Brain microvascular endothelial cell (primary cell): ENCODE measurements around the gene TMEM213.

Experiments used
- DNase-seq: peaks from one replicate; pipeline ENCODE4 v3.0.0-alpha.2; 2020
- H3K27ac ChIP-seq: fragments of 250-450 bp; sonication (Bioruptor Pico); 2 replicates; pipeline ENCODE4 v1.5.1; 2020; ENCODE audit warnings: mild to moderate bottlenecking, moderate library complexity
- H3K27me3 ChIP-seq: fragments of 250-450 bp; sonication (Bioruptor Pico); replicated peaks from 2 replicates; pipeline ENCODE4 v1.5.1; 2020; ENCODE audit warnings: mild to moderate bottlenecking
- H3K36me3 ChIP-seq: fragments of 250-450 bp; sonication (Bioruptor Pico); replicated peaks from 2 replicates; pipeline ENCODE4 v1.5.1; 2020; ENCODE audit warnings: mild to moderate bottlenecking
- H3K4me3 ChIP-seq: 2 replicates; pipeline ENCODE4 v1.5.1; 2011; ENCODE audit warnings: low read depth, mild to moderate bottlenecking, control low read depth, low read length, moderate library complexity
- CTCF ChIP-seq: IDR thresholded peaks from 2 replicates; pipeline ENCODE4 v1.5.1; 2011; ENCODE audit warnings: low read depth, mild to moderate bottlenecking, moderate library complexity, low read length, control low read depth, inconsistent platforms; ENCODE audit errors: missing control alignments
- in situ Hi-C: cut with HindIII; loops from 2 replicates; pipeline ENCODE4 v1.10.0; 2017; ENCODE audit warnings: low sequenced_read_pairs, low pct_ligation_motif_present

TMEM213 gene

DNA sequence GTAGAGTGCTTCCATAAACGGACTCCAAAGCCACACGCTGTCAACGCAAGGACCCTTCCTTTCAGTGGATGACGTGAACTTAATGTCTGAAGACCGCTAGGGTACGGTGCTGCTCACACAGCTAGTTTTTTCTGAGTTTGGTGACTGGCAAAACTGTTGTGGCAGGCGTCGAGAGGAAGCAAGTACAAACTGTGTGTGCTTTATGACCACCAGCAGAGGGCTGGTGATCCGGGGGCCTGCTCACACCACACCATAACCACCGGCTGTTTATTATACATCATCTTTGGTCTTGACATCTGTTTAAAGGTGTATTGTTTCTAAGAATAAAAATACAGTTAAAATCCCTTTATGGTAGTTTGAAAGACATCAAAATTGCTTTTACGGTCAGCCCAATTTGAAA lies 37.3 kb downstream of the TMEM213 start:
- TF ChIP-seq CTCF, result no peak
- no peak for DNase-seq
- H3K36me3 ChIP-seq, result no peaks in the 10 kb centered on the region

GRCh38 chr7:138837627-138838026 lies 39.8 kb downstream of the TMEM213 start:
- H3K27me3 ChIP-seq, result no peaks in the 10 kb centered on the region
- TF ChIP-seq CTCF, result no peak
- no peaks in the 10 kb centered on the region for H3K36me3 ChIP-seq
- in situ Hi-C loops, result no loop called here
- DNase-seq, result no peak
- no peak overlapping the region for H3K4me3 ChIP-seq
- H3K27ac ChIP-seq, result no peak overlapping the region

More for the DNA sequence above, 37.3 kb downstream of the TMEM213 start:
- H3K27me3 ChIP-seq, result no peaks in the 10 kb centered on the region
- no peak overlapping the region for H3K4me3 ChIP-seq
- in situ Hi-C loops, result no loop called here
- no peak overlapping the region for H3K27ac ChIP-seq

DNA sequence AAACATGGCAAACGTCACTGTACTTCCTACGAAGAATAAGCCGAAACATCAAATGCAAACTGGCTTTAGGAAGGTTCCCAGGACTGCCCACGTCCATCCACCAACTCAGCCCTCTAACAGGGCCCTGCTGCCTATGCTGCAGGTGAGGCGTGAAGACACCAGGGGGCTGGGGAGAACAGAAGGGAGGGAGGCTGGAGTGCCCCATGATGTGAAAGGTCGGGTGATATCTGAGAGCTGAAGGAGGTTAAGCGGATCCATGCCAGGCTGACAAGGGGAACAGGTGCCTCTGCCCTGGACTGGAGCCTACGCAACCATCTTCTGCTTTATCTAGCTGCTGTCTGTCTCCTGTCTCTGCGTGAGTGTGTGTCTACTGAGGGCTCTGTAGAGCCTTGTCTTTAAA lies 40.4 kb downstream of the TMEM213 start:
- Histone ChIP-seq H3K36me3 (no peaks in the 10 kb centered on the region), H3K27me3 (no peaks in the 10 kb centered on the region), H3K4me3 (no peak overlapping the region), H3K27ac (no peak overlapping the region)
- in situ Hi-C loops, result no loop called here
- TF ChIP-seq CTCF, result no peak
- DNase-seq, result no peak

GRCh38 chr7:138842111-138842510 lies 44.3 kb downstream of the TMEM213 start:
- TF ChIP-seq CTCF, result no peak
- DNase-seq, result peak; percentile 89
- in situ Hi-C loops, result no loop called here

DNA sequence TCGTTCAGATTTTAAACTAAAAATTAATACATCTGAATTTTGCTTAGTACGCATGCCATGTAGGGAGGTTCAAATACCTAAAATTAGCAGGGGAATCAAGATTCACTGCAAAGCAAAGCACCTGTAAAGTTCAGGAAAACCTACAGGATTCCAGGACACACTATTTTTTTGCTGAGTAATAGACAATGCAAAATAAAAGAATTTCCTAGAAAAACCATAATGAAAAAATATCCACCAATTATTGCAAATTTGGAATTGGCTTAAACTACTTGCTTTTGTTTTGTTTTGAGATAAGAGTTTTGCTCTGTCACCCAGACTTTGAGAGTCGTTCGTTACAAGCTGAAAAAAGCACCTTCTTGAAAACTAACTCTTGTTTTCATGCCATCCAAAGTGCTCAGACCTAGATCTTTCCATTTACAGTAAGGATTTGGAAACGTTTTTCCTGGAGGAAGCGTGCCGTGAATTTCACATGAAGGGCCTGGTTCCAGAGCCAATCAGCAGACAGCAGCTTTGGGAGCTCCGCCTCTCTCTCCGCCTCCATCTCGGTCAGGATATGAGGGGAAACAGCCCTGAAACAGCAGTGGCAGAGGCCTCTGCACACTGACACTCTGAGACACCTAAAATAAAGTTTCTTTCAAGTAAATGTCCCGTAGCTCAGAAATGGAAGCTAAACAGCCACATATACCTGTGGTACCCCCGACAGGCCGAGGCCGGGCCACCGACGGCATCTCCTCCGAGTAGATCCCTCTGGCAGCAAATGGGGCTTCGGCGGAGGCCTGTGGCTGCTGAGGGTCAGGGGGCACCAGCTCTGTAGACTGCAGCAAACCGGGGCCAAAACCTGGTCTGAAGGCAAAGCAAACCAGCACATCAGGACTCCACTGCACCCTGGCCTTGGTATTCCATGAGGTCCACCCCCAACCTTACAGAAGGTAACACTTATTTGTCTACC lies 46.1 kb downstream of the TMEM213 start:
- H3K36me3 ChIP-seq, result no peaks in the 10 kb centered on the region
- in situ Hi-C loops, result no loop called here
- TF ChIP-seq CTCF, result no peak
- H3K4me3 ChIP-seq, result no peak overlapping the region
- no peak overlapping the region for H3K27ac ChIP-seq
- H3K27me3 ChIP-seq, result no peaks in the 10 kb centered on the region
- DNase-seq, result no peak

More at GRCh38 chr7:138842111-138842510, 44.3 kb downstream of the TMEM213 start:
- Histone ChIP-seq H3K27ac (peak overlapping the region; percentile 44), H3K36me3 (no peaks in the 10 kb centered on the region), H3K4me3 (no peak overlapping the region), H3K27me3 (no peaks in the 10 kb centered on the region)
